Rectal smooth muscle tissue (tissue), 1 donor: Measurements from ENCODE around the gene MCCC1.

Experiments used
- H3K27ac ChIP-seq: one replicate; pipeline ENCODE4 v1.7.0; 2013; ENCODE audit warnings: low read depth, low read length, inconsistent platforms
- H3K27me3 ChIP-seq: one replicate; pipeline ENCODE4 v1.7.0; 2013; ENCODE audit warnings: low read length; ENCODE audit not compliant: control insufficient read depth, insufficient read depth
- H3K36me3 ChIP-seq: one replicate; pipeline ENCODE4 v1.7.0; 2013; ENCODE audit warnings: low read length; ENCODE audit not compliant: control insufficient read depth, insufficient read depth
- H3K4me1 ChIP-seq: one replicate; pipeline ENCODE4 v1.7.0; 2013; ENCODE audit warnings: low read length; ENCODE audit not compliant: control insufficient read depth, insufficient read depth
- H3K4me3 ChIP-seq: one replicate; pipeline ENCODE4 v1.7.0; 2013; ENCODE audit warnings: low read length
- H3K9ac ChIP-seq: one replicate; pipeline ENCODE4 v1.7.0; 2013; ENCODE audit warnings: low read length

MCCC1 gene

DNA sequence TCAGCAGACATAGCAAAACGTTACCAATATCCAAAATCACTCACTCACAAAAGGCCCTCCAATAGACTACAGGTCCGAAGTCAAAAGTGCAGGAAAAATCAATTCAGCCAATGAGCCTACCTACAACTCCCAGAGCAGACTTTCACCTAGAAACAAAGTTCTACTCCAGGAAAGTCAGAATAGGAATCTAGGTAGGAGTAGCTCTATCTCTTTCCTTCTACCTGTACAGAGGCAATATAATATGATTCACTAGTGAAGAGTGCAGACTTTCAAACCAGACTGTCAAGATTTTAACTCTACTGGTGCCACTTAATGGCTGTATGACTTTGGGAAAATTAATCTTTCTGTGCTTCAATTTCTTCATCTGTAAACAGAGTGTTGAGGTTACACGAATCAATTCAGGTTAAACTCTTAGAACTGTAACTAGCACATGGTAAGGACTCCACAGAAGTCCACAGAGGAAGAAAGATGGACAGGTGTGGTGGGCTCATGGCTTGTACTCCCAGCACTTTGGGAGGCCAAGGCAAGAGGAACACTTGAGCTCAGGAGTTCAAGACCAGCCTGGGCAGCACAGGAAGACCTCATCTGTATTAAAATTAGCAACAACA is 128.4 kb downstream of the MCCC1 start:
- Histone ChIP-seq H3K4me1 (peaks cover 4% of the 10 kb centered on the region), H3K9ac (no peak overlapping the region), H3K4me3 (no peak overlapping the region), H3K27me3 (no peaks in the 10 kb centered on the region), H3K36me3 (peaks cover 1% of the 10 kb centered on the region), H3K27ac (no peak overlapping the region)

DNA sequence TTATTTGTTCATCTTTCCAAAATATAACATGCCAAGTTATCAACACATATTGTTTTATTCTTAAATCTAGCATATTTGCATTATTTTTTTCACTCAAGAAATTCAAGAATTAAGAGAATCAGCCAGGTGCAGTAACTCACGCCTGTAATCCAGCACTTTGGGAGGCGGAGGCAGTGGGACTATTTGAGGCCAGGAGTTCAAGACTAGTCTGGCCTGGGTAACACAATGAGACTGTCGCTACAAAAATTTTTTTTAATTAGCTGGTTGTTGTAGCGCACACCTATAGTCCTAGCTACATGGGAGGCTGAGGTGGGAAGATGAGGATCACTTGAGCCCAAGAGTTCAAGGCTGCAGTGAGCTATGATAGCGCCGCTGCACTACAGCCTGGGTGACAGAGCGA is 129.4 kb downstream of the MCCC1 start:
- H3K4me3 ChIP-seq = no peak overlapping the region
- peaks cover 2% of the 10 kb centered on the region for H3K36me3 ChIP-seq
- no peak overlapping the region for H3K9ac ChIP-seq
- no peak overlapping the region for H3K27ac ChIP-seq
- H3K27me3 ChIP-seq = no peaks in the 10 kb centered on the region
- peaks cover 4% of the 10 kb centered on the region for H3K4me1 ChIP-seq

DNA sequence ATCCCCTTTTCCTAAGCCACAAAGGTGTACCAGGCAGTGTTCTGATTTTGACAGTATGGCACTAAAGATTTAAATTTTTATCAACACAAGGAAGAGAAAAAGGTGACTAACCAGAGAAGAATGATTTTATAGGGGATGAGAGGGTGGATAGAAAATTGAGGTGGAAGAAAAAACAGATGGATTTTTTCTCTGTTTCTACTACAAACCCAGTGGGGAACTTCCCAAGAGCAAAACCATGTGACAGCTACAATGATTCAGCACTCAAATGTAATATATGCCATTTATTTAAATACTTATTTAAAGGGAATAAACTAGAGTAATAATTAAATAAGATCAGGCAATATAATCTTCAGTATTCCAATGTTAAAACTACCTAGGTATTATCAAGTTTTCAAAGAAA is 130.0 kb downstream of the MCCC1 start:
- no peaks in the 10 kb centered on the region for H3K27me3 ChIP-seq
- peaks cover 2% of the 10 kb centered on the region for H3K36me3 ChIP-seq
- no peak overlapping the region for H3K9ac ChIP-seq
- peaks cover 4% of the 10 kb centered on the region for H3K4me1 ChIP-seq
- no peak overlapping the region for H3K4me3 ChIP-seq
- H3K27ac ChIP-seq = no peak overlapping the region

DNA sequence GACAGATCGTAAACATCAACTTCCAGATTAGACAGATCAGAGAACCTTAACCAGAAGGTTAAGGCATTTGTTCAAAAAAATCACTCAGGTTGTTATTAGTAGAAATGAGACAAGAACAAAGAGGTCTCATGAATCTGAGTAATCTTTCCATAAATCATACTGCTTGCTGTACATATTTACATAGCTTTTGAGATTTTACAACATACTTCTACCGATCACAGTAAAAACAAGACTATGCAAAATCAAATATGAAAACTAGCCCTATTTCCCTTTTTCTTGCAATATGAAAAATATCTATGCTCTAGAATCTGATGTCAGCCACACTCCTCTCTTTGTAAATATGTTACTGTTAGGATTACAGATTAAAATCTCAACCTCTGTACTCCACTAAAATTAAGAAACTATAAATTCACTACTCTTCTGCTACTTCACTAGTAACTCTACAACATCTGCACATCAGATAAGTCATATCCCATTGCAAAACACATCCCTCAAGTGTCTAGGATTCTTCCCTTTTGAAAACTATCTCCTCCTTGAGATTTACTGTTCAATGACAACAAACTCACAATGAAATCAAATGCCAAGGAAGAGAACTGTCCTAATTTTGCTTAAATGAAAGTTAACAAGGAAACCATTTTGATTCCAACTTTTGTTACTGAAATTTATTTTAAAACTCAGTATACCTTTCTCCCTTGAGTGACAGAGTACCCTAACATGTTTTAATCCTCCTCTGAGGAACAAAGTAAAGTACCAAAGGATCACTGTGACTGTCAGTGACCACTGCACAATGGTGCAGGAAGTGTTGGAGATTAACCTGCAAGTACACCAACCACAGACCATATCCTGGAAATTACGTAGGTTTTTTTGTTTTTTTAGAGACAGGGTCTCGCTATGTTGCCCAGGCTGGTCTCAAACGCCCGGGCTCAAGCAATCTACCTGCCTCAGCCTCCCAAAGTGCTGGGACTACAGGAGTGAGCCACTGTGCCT is 131.8 kb downstream of the MCCC1 start:
- Histone ChIP-seq H3K27ac (no peak overlapping the region), H3K27me3 (no peaks in the 10 kb centered on the region), H3K9ac (no peak overlapping the region), H3K4me3 (no peak overlapping the region), H3K36me3 (peaks cover 2% of the 10 kb centered on the region), H3K4me1 (peaks cover 4% of the 10 kb centered on the region)

DNA sequence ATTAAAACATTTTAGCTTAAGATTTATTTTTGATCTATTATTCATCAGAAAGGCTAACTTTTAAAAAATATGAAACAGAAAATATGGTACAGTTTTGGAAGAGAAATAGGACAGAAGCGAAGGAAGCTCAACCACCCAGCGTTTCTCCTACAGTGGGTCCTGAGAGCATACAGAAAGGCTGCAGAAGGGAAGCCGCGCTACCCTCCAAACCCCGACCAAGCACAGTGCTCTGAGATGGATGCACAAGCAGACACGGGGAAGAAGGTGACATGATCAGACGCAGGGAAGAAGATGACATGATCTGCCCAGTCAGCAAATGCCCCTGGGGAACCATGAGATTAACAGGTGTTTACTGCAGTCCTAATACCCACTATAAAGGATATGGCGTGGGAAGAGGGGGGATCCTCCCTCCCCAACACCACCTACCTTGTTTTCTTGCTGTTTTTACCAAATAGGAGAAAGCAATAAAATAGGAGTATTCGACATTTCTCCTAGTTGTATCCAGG is 133.4 kb downstream of the MCCC1 start:
- Histone ChIP-seq H3K27me3 (no peaks in the 10 kb centered on the region), H3K36me3 (peaks cover 2% of the 10 kb centered on the region), H3K4me1 (peaks cover 4% of the 10 kb centered on the region), H3K4me3 (no peak overlapping the region), H3K27ac (no peak overlapping the region), H3K9ac (no peak overlapping the region)
